DMS 273 treated with DMSO at 0.1 percent for 48 hours (cell line): ENCODE measurements around the gene KCNJ18.
"Not testable (repeated sequence)": the region's sequence is repeated elsewhere in the genome, so short reads cannot be mapped to it uniquely, and the experiment has no call there.

Experiments
- DNase-seq: peaks from one replicate; lab custom pipeline; 2025; lab: John Stamatoyannopoulos, UW

The KCNJ18 gene

GRCh38 chr17:21671437-21671836 lies 20.9 kb upstream of the KCNJ18 start:
- DNase-seq, result not testable (repeated sequence)

GRCh38 chr17:21671871-21672270 lies 20.5 kb upstream of the KCNJ18 start:
- not testable (repeated sequence) for DNase-seq

- DNase-seq, result not testable (repeated sequence)
Measured at GRCh38 chr17:21673451-21674241, 18.7 kb upstream of the KCNJ18 start.

DNA sequence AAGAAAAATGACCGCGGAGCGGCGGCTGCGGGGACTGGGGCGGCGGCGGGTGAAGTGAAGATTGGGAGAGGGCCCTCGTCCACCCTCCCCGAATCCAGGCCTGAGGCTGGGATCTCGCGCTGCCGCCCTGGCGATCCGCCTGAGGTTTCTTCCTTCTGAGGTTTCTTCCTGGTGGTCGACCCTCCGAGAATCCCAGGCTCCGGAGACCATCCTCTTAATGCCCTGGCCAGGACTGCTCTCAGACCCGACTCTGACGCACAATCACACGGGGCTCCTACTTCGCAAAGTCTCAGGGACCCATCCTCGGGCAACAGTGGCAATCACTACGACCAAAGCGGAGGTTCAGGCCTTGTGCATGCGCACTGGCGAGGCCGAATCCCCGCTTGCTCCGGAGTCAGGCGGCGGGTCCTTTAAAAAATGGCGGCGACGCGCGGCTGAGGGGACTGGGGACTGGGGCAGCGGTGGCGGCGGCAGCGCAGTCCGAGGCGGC lies 18.0 kb upstream of the KCNJ18 start:
- no peak for DNase-seq

- DNase-seq, result not testable (repeated sequence)
Measured at GRCh38 chr17:21674891-21675738, 17.2 kb upstream of the KCNJ18 start.

DNA sequence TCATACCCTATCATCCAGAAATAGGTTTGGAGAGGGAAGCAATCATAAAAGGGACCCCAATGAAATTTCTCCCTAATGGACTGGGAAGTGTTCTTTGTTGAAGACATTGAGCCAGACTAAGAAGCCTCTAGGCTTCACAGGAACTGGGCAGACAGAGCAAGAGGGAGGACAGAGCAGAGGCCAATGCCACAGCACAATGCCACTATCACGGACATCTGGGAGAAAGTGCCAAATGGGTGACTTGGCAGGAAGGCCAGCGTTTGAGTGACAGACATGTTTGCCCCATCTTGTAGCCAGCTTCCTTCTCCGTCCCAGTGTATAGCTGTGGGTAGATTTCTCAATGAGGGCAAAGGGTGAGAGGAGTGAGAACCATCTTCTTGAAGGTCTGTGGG lies 16.6 kb upstream of the KCNJ18 start:
- not testable (repeated sequence) for DNase-seq

DNA sequence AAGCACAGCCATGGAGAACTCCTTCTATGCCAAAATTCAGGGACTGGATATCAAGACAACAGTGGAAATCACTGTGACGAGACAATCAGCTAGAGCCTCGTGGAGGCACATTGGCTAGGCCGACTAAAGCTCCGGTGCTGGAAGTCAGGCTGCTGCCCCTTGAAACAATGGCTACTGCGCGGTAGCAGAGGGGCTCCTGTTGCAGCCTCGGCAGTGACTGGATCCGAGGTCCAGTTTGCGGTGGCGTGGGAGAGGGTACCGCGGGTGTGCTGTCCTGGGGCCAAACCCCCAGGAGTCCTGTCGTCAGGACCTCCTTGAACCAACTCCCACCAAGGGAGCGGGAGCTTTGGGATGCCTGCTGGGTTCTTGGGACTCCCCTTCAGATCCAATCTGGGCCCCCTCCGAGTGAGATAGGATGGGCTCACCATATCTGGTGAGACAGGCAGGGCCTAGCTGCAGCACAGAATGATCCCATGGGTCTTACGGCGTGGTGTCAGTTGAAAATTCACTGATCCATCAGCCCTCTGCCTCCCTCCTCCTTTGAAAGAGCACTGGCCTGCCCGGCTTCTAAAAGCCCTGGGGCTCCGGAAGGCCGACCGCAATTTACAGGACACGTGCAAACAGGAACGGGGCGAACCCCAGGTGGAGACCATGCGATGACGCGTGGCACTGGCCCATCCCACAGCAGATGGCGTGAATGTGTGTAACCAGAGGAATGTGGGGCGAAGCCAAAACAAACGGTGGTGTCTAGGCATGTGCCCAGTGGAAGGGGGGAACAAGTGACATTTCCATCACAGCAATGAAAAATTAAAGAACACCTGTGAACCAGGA lies 15.8 kb upstream of the KCNJ18 start:
- DNase-seq, result no peak

GRCh38 chr17:21677126-21677910 lies 15.0 kb upstream of the KCNJ18 start:
- no peak for DNase-seq

- DNase-seq, result no peak
Measured at GRCh38 chr17:21677911-21678310, 14.4 kb upstream of the KCNJ18 start.

GRCh38 chr17:21678393-21679081 lies 13.8 kb upstream of the KCNJ18 start:
- peak; percentile 1 for DNase-seq

DNA sequence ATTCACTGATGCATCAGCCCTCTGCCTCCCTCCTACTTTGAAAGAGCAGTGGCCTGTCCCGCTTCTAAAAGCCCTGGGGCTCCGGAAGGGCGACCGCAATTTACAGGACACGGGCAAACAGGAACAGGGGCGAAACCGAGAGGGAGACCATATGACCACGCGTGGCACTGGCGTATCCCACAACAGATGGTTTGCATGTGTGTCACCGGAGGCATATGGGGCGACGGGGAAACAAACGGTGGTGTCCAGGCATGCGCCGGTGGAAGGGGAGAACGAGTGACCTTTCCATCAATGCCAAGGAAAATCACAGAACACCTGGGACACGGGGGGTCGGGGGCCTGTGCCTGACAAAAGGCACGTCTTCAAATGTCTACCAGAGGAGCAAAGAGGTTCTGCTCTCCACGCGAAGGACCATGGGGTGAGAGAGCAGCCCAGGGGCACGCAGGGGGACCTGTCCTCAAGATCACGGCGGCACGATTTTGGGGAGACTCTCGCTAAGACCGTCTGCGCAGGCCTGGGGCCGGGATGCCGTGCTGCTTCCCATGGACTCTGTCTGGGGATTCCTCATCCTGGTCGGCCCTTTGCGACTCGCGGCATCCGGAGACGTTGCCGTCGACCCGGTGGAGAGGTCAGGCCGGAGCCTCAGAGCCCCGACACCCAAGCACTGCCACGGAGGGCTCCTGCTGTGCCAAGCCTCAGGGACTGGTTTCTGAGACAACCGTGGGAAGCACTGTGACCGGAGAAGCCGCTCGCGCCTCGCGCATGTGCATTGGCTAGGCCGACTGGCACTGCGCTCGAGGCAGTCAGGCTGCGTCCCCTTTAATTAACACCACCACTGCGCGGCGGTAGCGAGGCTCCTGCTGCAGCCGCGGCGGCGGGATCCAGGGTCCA lies 12.8 kb upstream of the KCNJ18 start:
- no peak for DNase-seq

GRCh38 chr17:21680366-21680765 lies 12.0 kb upstream of the KCNJ18 start:
- no peak for DNase-seq

DNA sequence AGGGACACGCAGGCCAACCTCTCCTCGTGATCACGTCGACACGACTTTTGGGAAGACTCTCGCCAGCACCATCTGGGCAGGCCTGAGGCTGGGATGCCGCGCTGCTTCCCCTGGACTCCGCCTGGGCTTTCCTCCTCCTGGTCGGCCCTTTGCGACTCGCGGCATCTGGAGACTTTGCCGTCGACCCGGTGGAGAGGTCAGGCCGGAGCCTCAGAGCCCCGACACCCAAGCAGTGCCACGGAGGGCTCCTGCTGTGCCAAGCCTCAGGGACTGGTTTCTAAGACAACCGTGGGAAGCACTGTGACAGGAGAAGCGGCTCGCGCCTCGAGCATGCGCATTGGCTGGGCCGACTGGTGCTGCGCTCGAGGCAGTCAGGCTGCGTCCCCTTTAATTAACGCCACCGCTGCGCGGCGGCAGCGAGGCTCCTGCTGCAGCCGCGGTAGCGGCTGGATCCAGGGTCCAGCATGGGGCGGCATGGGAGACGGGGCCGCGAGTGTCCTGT lies 11.4 kb upstream of the KCNJ18 start:
- DNase-seq, result not testable (repeated sequence)

GRCh38 chr17:21681576-21681975 lies 10.7 kb upstream of the KCNJ18 start:
- DNase-seq, result not testable (repeated sequence)

DNA sequence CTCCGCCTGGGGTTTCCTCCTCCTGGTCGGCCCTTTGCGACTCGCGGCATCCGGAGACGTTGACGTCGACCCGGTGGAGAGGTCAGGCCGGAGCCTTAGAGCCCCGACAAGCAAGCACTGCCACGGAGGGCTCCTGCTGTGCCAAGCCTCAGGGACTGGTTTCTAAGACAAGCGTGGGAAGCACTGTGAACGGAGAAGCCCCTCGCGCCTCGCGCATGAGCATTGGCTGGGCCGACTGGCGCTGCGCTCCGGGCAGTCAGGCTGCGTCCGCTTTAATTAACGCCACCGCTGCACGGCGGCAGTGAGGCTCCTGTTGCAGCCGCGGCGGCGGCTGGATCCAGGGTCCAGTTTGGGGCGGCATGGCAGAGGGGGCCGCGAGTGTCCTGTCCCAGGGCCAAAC lies 10.2 kb upstream of the KCNJ18 start:
- not testable (repeated sequence) for DNase-seq

GRCh38 chr17:21683142-21683712 lies 9.1 kb upstream of the KCNJ18 start:
- not testable (repeated sequence) for DNase-seq

DNA sequence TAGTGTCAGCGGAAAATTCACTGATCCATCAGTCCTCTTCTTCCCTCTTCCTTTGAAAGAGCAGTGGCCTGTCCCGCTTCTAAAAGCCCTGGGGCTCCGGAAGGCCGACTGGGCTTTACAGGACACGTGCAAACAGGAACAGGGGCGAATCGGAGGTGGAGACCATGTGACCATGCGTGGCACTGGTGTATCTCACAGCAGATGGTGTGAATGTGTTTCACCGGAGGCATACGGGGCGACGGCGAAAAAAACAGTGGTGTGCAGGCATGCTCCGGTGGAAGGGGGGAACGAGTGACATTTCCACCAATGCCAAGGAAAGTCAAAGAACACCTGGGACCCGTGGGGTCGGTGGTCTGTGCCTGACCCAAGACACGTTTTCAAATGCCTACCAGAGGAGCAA lies 8.4 kb upstream of the KCNJ18 start:
- DNase-seq, result not testable (repeated sequence)

- DNase-seq, result not testable (repeated sequence)
Measured at GRCh38 chr17:21684384-21684783, 7.9 kb upstream of the KCNJ18 start.
